Ishikawa (cell line): ENCODE measurements around the gene VWA7.

ENCODE experiments used
- CEBPB ChIP-seq: IDR thresholded peaks from 2 replicates; pipeline ENCODE4 v1.6.1; 2012
- CREB1 ChIP-seq: IDR thresholded peaks from 2 replicates; pipeline ENCODE4 v1.6.1; 2012; ENCODE audit warnings: low read depth
- EGR1 ChIP-seq: IDR thresholded peaks from 2 replicates; pipeline ENCODE4 v1.6.1; 2012
- EP300 ChIP-seq: IDR thresholded peaks from 2 replicates; pipeline ENCODE4 v1.6.1; 2012; ENCODE audit warnings: borderline replicate concordance
- FOXM1 ChIP-seq: IDR thresholded peaks from 2 replicates; pipeline ENCODE4 v1.6.1; 2012; ENCODE audit warnings: low read depth, borderline replicate concordance
- NFIC ChIP-seq: IDR thresholded peaks from 2 replicates; pipeline ENCODE4 v1.6.1; 2012
- RAD21 ChIP-seq: IDR thresholded peaks from 2 replicates; pipeline ENCODE4 v1.6.1; 2012; ENCODE audit warnings: low read depth
- REST ChIP-seq: IDR thresholded peaks from 2 replicates; pipeline ENCODE4 v1.6.1; 2012; ENCODE audit warnings: low read depth, mild to moderate bottlenecking
- TAF1 ChIP-seq: IDR thresholded peaks from 2 replicates; pipeline ENCODE4 v1.6.1; 2012; ENCODE audit warnings: low read depth, mild to moderate bottlenecking
- TCF12 ChIP-seq: IDR thresholded peaks from 2 replicates; pipeline ENCODE4 v1.6.1; 2012; ENCODE audit warnings: low read depth
- TEAD4 ChIP-seq: IDR thresholded peaks from 2 replicates; pipeline ENCODE4 v1.6.1; 2012
- YY1 ChIP-seq: IDR thresholded peaks from 2 replicates; pipeline ENCODE4 v1.6.1; 2012; ENCODE audit warnings: low read depth
- ZBTB7A ChIP-seq: IDR thresholded peaks from 2 replicates; pipeline ENCODE4 v1.6.1; 2012; ENCODE audit warnings: low read depth
- TF ChIP-seq, protein P1 (sequence below): IDR thresholded peaks from 2 replicates; pipeline ENCODE4 v1.6.1; 2012
- TF ChIP-seq, protein P2 (sequence below): IDR thresholded peaks from 2 replicates; pipeline ENCODE4 v1.6.1; 2012

The VWA7 gene

GRCh38 chr6:31737315-31737990 lies 39.7 kb downstream of the VWA7 start:
- no peak for TF ChIP-seq FOXM1
- TF ChIP-seq RAD21: no peak
- TF ChIP-seq CREB1: no peak
- TF ChIP-seq EGR1: no peak

GRCh38 chr6:31736768-31737314 lies 40.3 kb downstream of the VWA7 start:
- TF ChIP-seq TCF12: no peak
- TF ChIP-seq, protein P1, sequence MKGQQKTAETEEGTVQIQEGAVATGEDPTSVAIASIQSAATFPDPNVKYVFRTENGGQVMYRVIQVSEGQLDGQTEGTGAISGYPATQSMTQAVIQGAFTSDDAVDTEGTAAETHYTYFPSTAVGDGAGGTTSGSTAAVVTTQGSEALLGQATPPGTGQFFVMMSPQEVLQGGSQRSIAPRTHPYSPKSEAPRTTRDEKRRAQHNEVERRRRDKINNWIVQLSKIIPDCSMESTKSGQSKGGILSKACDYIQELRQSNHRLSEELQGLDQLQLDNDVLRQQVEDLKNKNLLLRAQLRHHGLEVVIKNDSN: no peak
- no peak for TF ChIP-seq ZBTB7A
- TF ChIP-seq, protein P2, sequence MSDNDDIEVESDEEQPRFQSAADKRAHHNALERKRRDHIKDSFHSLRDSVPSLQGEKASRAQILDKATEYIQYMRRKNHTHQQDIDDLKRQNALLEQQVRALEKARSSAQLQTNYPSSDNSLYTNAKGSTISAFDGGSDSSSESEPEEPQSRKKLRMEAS: no peak
- TF ChIP-seq NFIC: no peak
- no peak for TF ChIP-seq CREB1
- no peak for TF ChIP-seq YY1
- TF ChIP-seq TAF1: no peak
- no peak for TF ChIP-seq CEBPB
- no peak for TF ChIP-seq TEAD4
- TF ChIP-seq EGR1: no peak
- no peak for TF ChIP-seq EP300
- TF ChIP-seq RAD21: no peak
- TF ChIP-seq FOXM1: no peak
- no peak for TF ChIP-seq REST

DNA sequence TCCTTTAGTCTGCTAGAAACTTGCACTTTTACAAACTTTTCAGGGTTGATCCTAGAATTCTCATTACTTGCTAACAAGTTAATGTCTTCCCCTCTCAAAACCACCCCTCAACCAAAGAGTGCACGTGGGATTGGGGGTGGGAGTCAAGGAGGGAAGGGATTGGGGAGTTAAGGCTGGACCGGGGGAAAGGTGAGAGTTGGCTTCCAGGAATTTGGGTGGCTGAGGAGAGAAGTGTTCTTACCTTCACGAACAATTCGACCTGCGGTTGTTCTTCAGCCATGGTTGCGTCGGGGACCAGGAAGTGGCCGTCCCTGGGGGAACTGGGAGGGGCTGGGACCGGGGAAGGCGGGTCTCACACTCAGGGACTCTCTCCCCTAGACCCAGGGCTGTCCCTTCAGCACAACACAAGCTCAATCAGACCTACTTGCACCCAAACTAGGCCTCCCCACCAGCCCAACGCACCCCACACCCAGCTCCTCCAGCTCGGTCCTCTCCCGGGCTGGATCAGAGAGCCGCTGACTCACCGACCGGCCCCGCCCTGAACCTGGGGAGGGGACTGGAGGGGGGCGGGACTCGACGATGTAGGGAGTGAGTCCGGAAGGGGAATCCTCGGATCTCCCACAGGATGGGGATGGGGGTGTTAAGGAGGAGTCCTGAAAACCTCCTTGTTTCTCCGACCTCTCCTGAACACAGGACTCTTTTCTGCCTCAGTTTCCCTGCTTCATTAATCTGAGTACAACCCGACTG lies 40.9 kb downstream of the VWA7 start, which contains the start of gene CLIC1:
TSS of gene CLIC1 (minus strand) at position 510 of the 747 bp plus-strand sequence. CDS start at position 280, 230 bp downstream.
- TF ChIP-seq ZBTB7A (no peak), EGR1 (no peak), TEAD4 (no peak), TAF1 (peak; percentile 71), REST (no peak), CREB1 (no peak), YY1 (peak; percentile 58; the same call in 1 of the 2 replicates), CEBPB (no peak), FOXM1 (no peak), RAD21 (no peak), NFIC (no peak), TCF12 (no peak), EP300 (no peak)
- TF ChIP-seq, protein P2: peak; percentile 83
- TF ChIP-seq, protein P1: no peak

DNA sequence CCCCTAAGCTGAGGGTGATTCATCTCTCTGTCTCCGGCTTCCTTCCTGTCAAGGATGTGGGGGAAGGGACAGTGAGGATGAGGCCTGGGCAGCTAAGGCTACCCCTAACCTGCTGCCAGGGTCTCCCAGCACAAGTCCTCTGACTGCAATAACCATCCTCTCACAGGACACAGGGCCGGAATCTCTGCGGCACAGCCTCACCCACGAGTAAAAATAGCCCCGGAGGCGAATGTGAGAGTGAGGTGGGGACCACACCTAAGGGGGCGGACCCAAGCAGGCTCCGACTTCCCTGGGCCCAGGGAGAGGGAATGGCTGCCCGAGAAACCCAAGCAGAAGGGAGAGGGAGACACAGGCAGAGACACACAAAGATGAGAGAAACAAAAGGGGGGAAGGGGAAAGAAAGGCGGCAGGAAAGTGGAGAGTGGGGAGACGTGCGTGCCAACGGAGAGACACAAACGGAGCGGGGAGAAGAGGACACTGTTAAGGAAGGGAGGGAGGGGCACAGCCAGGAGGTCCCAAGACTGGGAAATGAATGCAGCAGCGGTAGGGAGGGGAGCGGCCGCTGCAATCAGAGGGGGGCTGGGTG lies 42.2 kb downstream of the VWA7 start:
- TF ChIP-seq CEBPB (no peak), REST (no peak), EGR1 (no peak), FOXM1 (no peak)
